ENCODE measurements around the gene AZU1. TPM values are rescaled to one million over a fixed set of nuclear protein-coding genes. Genes with fewer than 3 reads are reported as not detected.

The AZU1 gene
- total and polyA plus RNA-seq, 2 of the 8 experiments (the other 6 are each of a cell fraction or from before 2014, with no cell fraction given), result 0.80 to 1.3 TPM

DNA sequence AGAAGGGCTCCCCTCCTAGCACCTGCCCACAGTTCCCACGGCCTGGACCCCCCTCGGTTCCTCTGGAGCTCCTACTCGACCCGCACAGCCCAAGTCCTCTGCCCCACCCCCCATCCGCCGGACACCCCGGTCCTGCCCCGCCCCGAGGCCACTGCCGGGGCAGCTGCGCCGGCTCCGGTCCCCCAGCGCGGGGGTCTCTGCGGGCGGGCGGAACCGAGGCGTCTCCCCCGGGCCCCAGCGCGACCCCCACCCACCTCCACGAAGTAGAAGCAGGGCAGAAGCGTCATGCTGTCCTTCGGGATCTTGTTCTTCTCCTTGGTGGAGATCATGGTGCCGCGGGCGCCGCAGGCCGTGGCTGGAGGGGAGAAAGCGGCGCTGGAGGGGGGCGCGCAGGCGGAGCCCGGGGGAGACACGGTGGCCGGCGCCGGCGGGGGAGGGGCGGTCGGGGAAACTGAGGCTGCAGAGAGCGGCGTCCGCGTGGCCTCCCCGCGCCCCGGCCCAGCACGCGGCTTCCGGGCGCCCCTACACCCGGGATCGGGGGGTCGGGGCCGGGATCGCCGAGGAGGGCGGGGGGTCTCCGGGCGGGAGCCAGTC, 6.3 kb upstream of the AZU1 start (continued):
- TF ChIP-seq, protein P1, sequence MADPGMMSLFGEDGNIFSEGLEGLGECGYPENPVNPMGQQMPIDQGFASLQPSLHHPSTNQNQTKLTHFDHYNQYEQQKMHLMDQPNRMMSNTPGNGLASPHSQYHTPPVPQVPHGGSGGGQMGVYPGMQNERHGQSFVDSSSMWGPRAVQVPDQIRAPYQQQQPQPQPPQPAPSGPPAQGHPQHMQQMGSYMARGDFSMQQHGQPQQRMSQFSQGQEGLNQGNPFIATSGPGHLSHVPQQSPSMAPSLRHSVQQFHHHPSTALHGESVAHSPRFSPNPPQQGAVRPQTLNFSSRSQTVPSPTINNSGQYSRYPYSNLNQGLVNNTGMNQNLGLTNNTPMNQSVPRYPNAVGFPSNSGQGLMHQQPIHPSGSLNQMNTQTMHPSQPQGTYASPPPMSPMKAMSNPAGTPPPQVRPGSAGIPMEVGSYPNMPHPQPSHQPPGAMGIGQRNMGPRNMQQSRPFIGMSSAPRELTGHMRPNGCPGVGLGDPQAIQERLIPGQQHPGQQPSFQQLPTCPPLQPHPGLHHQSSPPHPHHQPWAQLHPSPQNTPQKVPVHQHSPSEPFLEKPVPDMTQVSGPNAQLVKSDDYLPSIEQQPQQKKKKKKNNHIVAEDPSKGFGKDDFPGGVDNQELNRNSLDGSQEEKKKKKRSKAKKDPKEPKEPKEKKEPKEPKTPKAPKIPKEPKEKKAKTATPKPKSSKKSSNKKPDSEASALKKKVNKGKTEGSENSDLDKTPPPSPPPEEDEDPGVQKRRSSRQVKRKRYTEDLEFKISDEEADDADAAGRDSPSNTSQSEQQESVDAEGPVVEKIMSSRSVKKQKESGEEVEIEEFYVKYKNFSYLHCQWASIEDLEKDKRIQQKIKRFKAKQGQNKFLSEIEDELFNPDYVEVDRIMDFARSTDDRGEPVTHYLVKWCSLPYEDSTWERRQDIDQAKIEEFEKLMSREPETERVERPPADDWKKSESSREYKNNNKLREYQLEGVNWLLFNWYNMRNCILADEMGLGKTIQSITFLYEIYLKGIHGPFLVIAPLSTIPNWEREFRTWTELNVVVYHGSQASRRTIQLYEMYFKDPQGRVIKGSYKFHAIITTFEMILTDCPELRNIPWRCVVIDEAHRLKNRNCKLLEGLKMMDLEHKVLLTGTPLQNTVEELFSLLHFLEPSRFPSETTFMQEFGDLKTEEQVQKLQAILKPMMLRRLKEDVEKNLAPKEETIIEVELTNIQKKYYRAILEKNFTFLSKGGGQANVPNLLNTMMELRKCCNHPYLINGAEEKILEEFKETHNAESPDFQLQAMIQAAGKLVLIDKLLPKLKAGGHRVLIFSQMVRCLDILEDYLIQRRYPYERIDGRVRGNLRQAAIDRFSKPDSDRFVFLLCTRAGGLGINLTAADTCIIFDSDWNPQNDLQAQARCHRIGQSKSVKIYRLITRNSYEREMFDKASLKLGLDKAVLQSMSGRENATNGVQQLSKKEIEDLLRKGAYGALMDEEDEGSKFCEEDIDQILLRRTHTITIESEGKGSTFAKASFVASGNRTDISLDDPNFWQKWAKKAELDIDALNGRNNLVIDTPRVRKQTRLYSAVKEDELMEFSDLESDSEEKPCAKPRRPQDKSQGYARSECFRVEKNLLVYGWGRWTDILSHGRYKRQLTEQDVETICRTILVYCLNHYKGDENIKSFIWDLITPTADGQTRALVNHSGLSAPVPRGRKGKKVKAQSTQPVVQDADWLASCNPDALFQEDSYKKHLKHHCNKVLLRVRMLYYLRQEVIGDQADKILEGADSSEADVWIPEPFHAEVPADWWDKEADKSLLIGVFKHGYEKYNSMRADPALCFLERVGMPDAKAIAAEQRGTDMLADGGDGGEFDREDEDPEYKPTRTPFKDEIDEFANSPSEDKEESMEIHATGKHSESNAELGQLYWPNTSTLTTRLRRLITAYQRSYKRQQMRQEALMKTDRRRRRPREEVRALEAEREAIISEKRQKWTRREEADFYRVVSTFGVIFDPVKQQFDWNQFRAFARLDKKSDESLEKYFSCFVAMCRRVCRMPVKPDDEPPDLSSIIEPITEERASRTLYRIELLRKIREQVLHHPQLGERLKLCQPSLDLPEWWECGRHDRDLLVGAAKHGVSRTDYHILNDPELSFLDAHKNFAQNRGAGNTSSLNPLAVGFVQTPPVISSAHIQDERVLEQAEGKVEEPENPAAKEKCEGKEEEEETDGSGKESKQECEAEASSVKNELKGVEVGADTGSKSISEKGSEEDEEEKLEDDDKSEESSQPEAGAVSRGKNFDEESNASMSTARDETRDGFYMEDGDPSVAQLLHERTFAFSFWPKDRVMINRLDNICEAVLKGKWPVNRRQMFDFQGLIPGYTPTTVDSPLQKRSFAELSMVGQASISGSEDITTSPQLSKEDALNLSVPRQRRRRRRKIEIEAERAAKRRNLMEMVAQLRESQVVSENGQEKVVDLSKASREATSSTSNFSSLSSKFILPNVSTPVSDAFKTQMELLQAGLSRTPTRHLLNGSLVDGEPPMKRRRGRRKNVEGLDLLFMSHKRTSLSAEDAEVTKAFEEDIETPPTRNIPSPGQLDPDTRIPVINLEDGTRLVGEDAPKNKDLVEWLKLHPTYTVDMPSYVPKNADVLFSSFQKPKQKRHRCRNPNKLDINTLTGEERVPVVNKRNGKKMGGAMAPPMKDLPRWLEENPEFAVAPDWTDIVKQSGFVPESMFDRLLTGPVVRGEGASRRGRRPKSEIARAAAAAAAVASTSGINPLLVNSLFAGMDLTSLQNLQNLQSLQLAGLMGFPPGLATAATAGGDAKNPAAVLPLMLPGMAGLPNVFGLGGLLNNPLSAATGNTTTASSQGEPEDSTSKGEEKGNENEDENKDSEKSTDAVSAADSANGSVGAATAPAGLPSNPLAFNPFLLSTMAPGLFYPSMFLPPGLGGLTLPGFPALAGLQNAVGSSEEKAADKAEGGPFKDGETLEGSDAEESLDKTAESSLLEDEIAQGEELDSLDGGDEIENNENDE (IDR thresholded peaks at IDR 0.05; ENCODE audit: insufficient replicate concordance, low read length), result no peak
- peak in 1 of 3 experiments; percentile 1; a peak in 1 of 4 replicates for TF ChIP-seq CTCF (IDR thresholded peaks at IDR 0.05; ENCODE audit: control extremely low read depth in 1 of 3, insufficient read depth in 1 of 3, low read depth in 1 of 3, low read length in 3 of 3)
- TF ChIP-seq PHF8 (conservative IDR thresholded peaks at IDR 0.05; ENCODE audit: low read depth, low read length), result 0 out of 2 replicates have a peak, but pooled peaks have one; percentile 36
